Measurements from ENCODE around the gene PTPRD.

DNA sequence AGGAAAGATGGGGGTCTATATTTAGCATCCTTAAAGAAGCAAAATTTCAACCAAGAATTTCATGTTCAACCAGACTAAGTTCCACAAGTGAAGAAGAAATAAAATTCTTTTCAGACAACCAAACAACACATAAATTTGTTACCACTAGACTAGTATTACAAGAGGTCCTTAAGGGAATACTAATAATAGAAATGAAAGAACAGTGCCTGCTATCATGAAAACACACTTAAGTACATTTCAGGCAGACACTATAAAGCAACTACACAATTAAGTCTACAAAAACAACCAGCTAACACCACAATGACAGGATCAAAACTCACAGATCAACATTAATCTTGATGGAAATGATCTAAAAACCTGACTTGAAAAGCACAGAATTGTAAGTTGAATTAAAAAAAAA lies 477.2 kb downstream of the PTPRD start:
- TF ChIP-seq, protein P1, sequence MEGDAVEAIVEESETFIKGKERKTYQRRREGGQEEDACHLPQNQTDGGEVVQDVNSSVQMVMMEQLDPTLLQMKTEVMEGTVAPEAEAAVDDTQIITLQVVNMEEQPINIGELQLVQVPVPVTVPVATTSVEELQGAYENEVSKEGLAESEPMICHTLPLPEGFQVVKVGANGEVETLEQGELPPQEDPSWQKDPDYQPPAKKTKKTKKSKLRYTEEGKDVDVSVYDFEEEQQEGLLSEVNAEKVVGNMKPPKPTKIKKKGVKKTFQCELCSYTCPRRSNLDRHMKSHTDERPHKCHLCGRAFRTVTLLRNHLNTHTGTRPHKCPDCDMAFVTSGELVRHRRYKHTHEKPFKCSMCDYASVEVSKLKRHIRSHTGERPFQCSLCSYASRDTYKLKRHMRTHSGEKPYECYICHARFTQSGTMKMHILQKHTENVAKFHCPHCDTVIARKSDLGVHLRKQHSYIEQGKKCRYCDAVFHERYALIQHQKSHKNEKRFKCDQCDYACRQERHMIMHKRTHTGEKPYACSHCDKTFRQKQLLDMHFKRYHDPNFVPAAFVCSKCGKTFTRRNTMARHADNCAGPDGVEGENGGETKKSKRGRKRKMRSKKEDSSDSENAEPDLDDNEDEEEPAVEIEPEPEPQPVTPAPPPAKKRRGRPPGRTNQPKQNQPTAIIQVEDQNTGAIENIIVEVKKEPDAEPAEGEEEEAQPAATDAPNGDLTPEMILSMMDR (IDR thresholded peaks at IDR 0.05), result no peak
- no peak for TF ChIP-seq POLR2A (IDR thresholded peaks at IDR 0.05)
